ENCODE data around the gene CDCA7. TPM values are rescaled to one million over a fixed set of nuclear protein-coding genes. Genes with fewer than 3 reads are reported as not detected.
A peak's percentile ranks its signal among the peaks of the same experiment; 100 is the strongest.
"Not testable (repeated sequence)": the region's sequence is repeated elsewhere in the genome, so short reads cannot be mapped to it uniquely, and the experiment has no call there.

Gene CDCA7
- total RNA-seq, 8 experiments from 2014 or later = 0.20 to 27.5 (median 6.5) TPM

- 0 to 80% (median 76%) methylated on average over 1 of the region's 1 CpG; no CpG with 5 or more reads in 4 of the 10 experiments for WGBS, 10 experiments
- Histone ChIP-seq H3K27ac (no peak overlapping the region), H3K4me1 (replicated peaks in 1 of 2) (peaks cover 23 to 34% of the 10 kb centered on the region in 2 donors), H3K4me3 (no peak overlapping the region)
- in situ Hi-C loops (cut with MboI; ENCODE audit: low pct_unique_long_range_greater_than_20kb in 2 of 9, low sequenced_read_pairs in 9 of 9, unreplicated experiment in 9 of 9) = loop anchor here in 6 of 9 experiments (25.0 kb wide), 3 partner anchors 150 to 925 kb away; partner anchors contain the start of gene SP9 (in 5 of the 6)
- no peak for ATAC-seq (replicated peaks in 6 of 8)
Observed at GRCh38 chr2:173412628-173413027, 58.0 kb downstream of the CDCA7 start.

GRCh38 chr2:173414823-173415322 is 60.2 kb downstream of the CDCA7 start:
- Histone ChIP-seq H3K4me3 (no peak overlapping the region), H3K4me1 (replicated peaks in 1 of 2) (peaks cover 23 to 34% of the 10 kb centered on the region in 2 donors), H3K27ac (peak overlapping the region in 1 of 2 donors; percentile 46)
- peak in 2 of 8 experiments; percentile 22 to 24 for ATAC-seq (replicated peaks in 6 of 8)
- in situ Hi-C loops (cut with MboI; ENCODE audit: low pct_unique_long_range_greater_than_20kb in 2 of 9, low sequenced_read_pairs in 9 of 9, unreplicated experiment in 9 of 9) = loop anchor here in 6 of 9 experiments (25.0 kb wide), 3 partner anchors 147 to 922 kb away; partner anchors contain the start of gene SP9 (in 5 of the 6)
- WGBS, 10 experiments = 43 to 100% (median 67%) methylated on average over 1 of the region's 1 CpG; no CpG with 5 or more reads in 1 of the 10 experiments

- WGBS, 10 experiments = 11 to 59% (median 29%) methylated on average over 6 to 23 of the region's 31 CpGs
- Histone ChIP-seq H3K4me3 (peak overlapping the region in 1 of 5 donors; percentile 15), H3K27ac (peak overlapping the region; percentile 32 to 46), H3K4me1 (replicated peaks in 1 of 2) (peaks cover 23 to 34% of the 10 kb centered on the region in 2 donors)
- peak in 5 of 8 experiments; percentile 30 to 76 (median 73) for ATAC-seq (replicated peaks in 6 of 8)
- in situ Hi-C loops (cut with MboI; ENCODE audit: low pct_unique_long_range_greater_than_20kb in 2 of 9, low sequenced_read_pairs in 9 of 9, unreplicated experiment in 9 of 9) = loop anchor here in 6 of 9 experiments (25.0 kb wide), 3 partner anchors 147 to 922 kb away; partner anchors contain the start of gene SP9 (in 5 of the 6)
Observed at GRCh38 chr2:173415431-173416381, 61.0 kb downstream of the CDCA7 start.

GRCh38 chr2:173416415-173417152 is 61.9 kb downstream of the CDCA7 start:
- in situ Hi-C loops (cut with MboI; ENCODE audit: low pct_unique_long_range_greater_than_20kb in 2 of 9, low sequenced_read_pairs in 9 of 9, unreplicated experiment in 9 of 9) = loop anchor here in 6 of 9 experiments (25.0 kb wide), 3 partner anchors 146 to 921 kb away; partner anchors contain the start of gene SP9 (in 5 of the 6)
- peak overlapping the region in 1 of 2 donors; percentile 32 for H3K27ac ChIP-seq
- not testable (repeated sequence) for H3K4me3 ChIP-seq; ATAC-seq (replicated peaks in 6 of 8)
- WGBS, 10 experiments = 0 to 100% (median 88%) methylated on average over 1 to 19 of the region's 26 CpGs
- peaks cover 23 to 34% of the 10 kb centered on the region in 2 donors for H3K4me1 ChIP-seq (replicated peaks in 1 of 2)

GRCh38 chr2:173417341-173417740 is 62.7 kb downstream of the CDCA7 start:
- Histone ChIP-seq H3K4me3 (no peak overlapping the region), H3K4me1 (replicated peaks in 1 of 2) (peaks cover 23 to 34% of the 10 kb centered on the region in 2 donors), H3K27ac (no peak overlapping the region)
- no peak for ATAC-seq (replicated peaks in 6 of 8)
- WGBS, 10 experiments = 80 to 100% (median 96%) methylated on average over 2 to 4 of the region's 4 CpGs
- in situ Hi-C loops (cut with MboI; ENCODE audit: low pct_unique_long_range_greater_than_20kb in 2 of 9, low sequenced_read_pairs in 9 of 9, unreplicated experiment in 9 of 9) = loop anchor here in 6 of 9 experiments (25.0 kb wide), 3 partner anchors 145 to 920 kb away; partner anchors contain the start of gene SP9 (in 5 of the 6)

- Histone ChIP-seq H3K4me3 (no peak overlapping the region), H3K4me1 (replicated peaks in 1 of 2) (peaks cover 21 to 31% of the 10 kb centered on the region in 2 donors), H3K27ac (no peak overlapping the region)
- in situ Hi-C loops (cut with MboI; ENCODE audit: low pct_unique_long_range_greater_than_20kb in 2 of 9, low sequenced_read_pairs in 9 of 9, unreplicated experiment in 9 of 9) = loop anchor here in 6 of 9 experiments (25.0 kb wide), 3 partner anchors 144 to 919 kb away; partner anchors contain the start of gene SP9 (in 5 of the 6)
- no peak for ATAC-seq (replicated peaks in 6 of 8)
Observed at GRCh38 chr2:173417802-173418201, 63.1 kb downstream of the CDCA7 start.

Measured in motor neuron (in vitro differentiated cells).